ENCODE data around the gene THAP3. TPM values are rescaled to one million over a fixed set of nuclear protein-coding genes. Genes with fewer than 3 reads are reported as not detected.

The THAP3 gene
- total and polyA plus RNA-seq, 7 donors, result 8.9 to 40.1 (median 18.8) TPM

DNA sequence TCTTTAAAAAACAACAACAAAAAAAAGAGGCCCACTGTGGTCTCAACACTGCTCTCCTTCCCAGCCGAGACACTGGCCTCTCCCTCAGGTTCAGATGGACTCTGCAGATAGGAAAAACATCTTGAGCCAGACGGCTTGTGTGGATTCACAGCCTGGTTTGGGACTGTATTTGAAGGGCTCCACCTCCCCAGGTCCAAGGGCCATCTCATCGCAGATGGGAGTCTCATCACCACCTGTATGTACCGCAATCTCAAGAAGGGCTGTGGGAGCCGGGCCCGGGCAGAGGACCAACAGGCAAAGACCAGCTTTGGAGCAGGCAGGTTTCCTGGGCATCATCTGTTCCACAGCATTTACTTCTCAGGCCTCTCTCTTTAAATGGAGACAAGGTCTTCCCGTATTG lies 34.6 kb upstream of the THAP3 start:
- no peak for DNase-seq
- Histone ChIP-seq H3K9me3 (no peaks in the 10 kb centered on the region), H3K36me3 (ENCODE audit: insufficient read depth in 1 of 2, low read depth in 1 of 2) (peaks cover 3 to 73% of the 10 kb centered on the region in 2 donors), H3K4me1 (peaks cover 73% of the 10 kb centered on the region), H3K4me3 (no peak overlapping the region), H3K27me3 (ENCODE audit: insufficient read depth in 3 of 3, low read length in 2 of 3) (no peaks in the 10 kb centered on the region), H3K27ac (peak overlapping the region; percentile 98)
- no peak for ATAC-seq
- TF ChIP-seq, protein P1, sequence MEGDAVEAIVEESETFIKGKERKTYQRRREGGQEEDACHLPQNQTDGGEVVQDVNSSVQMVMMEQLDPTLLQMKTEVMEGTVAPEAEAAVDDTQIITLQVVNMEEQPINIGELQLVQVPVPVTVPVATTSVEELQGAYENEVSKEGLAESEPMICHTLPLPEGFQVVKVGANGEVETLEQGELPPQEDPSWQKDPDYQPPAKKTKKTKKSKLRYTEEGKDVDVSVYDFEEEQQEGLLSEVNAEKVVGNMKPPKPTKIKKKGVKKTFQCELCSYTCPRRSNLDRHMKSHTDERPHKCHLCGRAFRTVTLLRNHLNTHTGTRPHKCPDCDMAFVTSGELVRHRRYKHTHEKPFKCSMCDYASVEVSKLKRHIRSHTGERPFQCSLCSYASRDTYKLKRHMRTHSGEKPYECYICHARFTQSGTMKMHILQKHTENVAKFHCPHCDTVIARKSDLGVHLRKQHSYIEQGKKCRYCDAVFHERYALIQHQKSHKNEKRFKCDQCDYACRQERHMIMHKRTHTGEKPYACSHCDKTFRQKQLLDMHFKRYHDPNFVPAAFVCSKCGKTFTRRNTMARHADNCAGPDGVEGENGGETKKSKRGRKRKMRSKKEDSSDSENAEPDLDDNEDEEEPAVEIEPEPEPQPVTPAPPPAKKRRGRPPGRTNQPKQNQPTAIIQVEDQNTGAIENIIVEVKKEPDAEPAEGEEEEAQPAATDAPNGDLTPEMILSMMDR (IDR thresholded peaks at IDR 0.05), result no peak
- 75 to 92% (median 76%) methylated on average over 7 of the region's 7 CpGs for WGBS, 3 donors
- intact Hi-C loops (cut with DNase I), result no loop called here

DNA sequence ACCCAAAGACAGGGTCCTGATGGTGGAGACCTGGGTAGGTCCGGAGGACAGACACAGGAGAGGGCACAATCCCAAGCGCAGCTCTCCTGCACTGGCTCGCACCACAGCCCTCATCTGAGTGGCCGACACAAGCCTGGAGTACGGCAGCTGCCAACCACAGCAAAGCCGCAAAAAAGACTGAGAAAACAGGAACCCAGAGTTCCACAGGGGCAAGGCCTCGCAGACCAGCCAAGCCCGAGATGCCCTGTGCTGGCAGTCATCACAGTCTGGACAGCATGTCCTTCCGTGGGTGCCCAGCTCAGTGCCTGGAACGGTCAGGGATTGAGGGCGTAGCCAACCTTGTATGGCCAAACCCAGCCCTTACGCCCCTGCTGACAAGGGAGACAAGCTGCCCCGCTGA lies 33.4 kb upstream of the THAP3 start:
- peak; percentile 45 to 80 for DNase-seq
- 26 to 39% (median 31%) methylated on average over 13 of the region's 13 CpGs for whole genome bisulfite sequencing, 3 donors
- Histone ChIP-seq H3K4me3 (no peak overlapping the region), H3K27me3 (ENCODE audit: insufficient read depth in 3 of 3, low read length in 2 of 3) (no peaks in the 10 kb centered on the region), H3K27ac (peak overlapping the region; percentile 98), H3K4me1 (peaks cover 81% of the 10 kb centered on the region), H3K36me3 (ENCODE audit: insufficient read depth in 1 of 2, low read depth in 1 of 2) (peaks cover 3 to 85% of the 10 kb centered on the region in 2 donors), H3K9me3 (no peaks in the 10 kb centered on the region)
- intact Hi-C loops (cut with DNase I), result no loop called here
- ATAC-seq, result peak in 2 of 4 donors; percentile 37 to 45
- TF ChIP-seq, protein P1 (IDR thresholded peaks at IDR 0.05), result no peak

DNA sequence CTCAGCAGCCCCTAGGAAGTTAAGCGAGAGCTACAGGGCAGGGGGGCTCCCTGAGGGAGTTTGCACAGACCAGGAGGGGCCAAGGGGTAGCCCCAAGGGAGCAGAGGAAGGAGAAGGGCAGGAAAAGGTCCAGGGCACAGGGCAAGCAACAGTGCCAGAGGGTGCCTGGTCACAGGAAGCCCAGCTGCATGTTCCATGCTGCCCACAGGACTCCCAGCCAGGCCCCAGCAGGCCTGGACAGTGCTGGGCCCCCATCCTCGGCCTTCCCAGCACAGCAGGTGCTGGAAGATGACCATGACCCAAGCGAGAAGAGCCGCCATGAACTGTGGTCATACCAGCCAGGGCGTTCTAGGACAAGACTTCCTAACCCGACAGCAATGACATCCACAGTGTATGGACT lies 33.0 kb upstream of the THAP3 start:
- intact Hi-C loops (cut with DNase I), result no loop called here
- peak overlapping the region; percentile 3 for H3K4me3 ChIP-seq
- peaks cover 4 to 89% of the 10 kb centered on the region in 2 donors for H3K36me3 ChIP-seq (ENCODE audit: insufficient read depth in 1 of 2, low read depth in 1 of 2)
- H3K27me3 ChIP-seq (ENCODE audit: insufficient read depth in 3 of 3, low read length in 2 of 3), result no peaks in the 10 kb centered on the region
- ATAC-seq (peak; percentile 8 to 42 (median 19)), DNase-seq (no peak)
- H3K9me3 ChIP-seq, result no peaks in the 10 kb centered on the region
- WGBS, 3 donors, result 28 to 41% (median 30%) methylated on average over 6 of the region's 6 CpGs
- H3K27ac ChIP-seq, result peak overlapping the region; percentile 98
- TF ChIP-seq, protein P1 (IDR thresholded peaks at IDR 0.05), result no peak
- H3K4me1 ChIP-seq, result peaks cover 82% of the 10 kb centered on the region

DNA sequence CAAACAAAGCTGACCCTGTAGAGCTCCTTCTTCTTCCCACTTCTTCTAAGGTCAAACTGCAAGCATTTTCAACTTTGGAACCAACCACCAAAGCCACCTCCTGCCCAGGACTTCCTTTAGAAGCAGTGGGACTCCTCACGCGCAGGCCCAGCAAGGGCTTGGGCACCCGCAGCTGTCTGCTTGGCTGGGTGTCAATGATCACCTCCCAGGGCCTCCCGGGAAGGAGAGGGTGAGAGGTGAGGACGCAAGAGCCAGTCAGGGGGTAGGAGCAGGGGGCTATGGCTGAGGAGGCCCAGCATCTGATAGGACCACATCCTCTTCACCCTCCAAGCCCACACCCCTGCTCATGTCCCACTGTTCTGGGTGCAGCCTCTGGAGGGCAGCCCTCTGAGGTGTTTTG lies 32.2 kb upstream of the THAP3 start:
- WGBS, 3 donors, result 15 to 44% (median 23%) methylated on average over 5 of the region's 5 CpGs
- peaks cover 83% of the 10 kb centered on the region for H3K4me1 ChIP-seq
- TF ChIP-seq, protein P1 (IDR thresholded peaks at IDR 0.05), result no peak
- peak in 2 of 4 donors; percentile 14 to 31 for ATAC-seq
- peaks cover 7 to 97% of the 10 kb centered on the region in 2 donors for H3K36me3 ChIP-seq (ENCODE audit: insufficient read depth in 1 of 2, low read depth in 1 of 2)
- H3K4me3 ChIP-seq, result peak overlapping the region; percentile 3
- intact Hi-C loops (cut with DNase I), result no loop called here
- H3K9me3 ChIP-seq, result no peaks in the 10 kb centered on the region
- no peak for DNase-seq
- H3K27me3 ChIP-seq (ENCODE audit: insufficient read depth in 3 of 3, low read length in 2 of 3), result no peaks in the 10 kb centered on the region
- peak overlapping the region; percentile 98 for H3K27ac ChIP-seq

Data from psoas muscle (tissue), 8 donors.